H1 (cell line): ENCODE results near the gene TLK1. TPM values are rescaled to one million over a fixed set of nuclear protein-coding genes. Genes with fewer than 3 reads are reported as not detected.

Experiments
- ATF2 ChIP-seq: IDR thresholded peaks from 2 replicates; pipeline ENCODE4 v1.6.1; 2012; ENCODE audit warnings: low read length, inconsistent platforms
- BACH1 ChIP-seq: IDR thresholded peaks from 2 replicates; pipeline ENCODE4 v1.6.1; 2012; ENCODE audit warnings: low read length, improper control_type of control experiment
- BRCA1 ChIP-seq: IDR thresholded peaks from 2 replicates; pipeline ENCODE4 v1.6.1; 2012; ENCODE audit warnings: low read depth, low read length, improper control_type of control experiment
- POLR2AphosphoS5 ChIP-seq: IDR thresholded peaks from 2 replicates; pipeline ENCODE4 v1.6.1; 2011; ENCODE audit warnings: low read depth, low read length
- TAF1 ChIP-seq: IDR thresholded peaks from 2 replicates; pipeline ENCODE4 v1.6.1; 2011; ENCODE audit warnings: mild to moderate bottlenecking, low read depth, low read length
- USF2 ChIP-seq: IDR thresholded peaks from 2 replicates; pipeline ENCODE4 v1.6.1; 2011; ENCODE audit warnings: low read length, improper control_type of control experiment
- polyA plus RNA-seq, 7 experiments: library from polyadenylated mRNA; depleted of rRNA in 3 of 7; stranded (reverse) in 5 of 7; unstranded in 2 of 7; fragments of >200 nt in 5 of 7; fragments of 200-250 nt in 2 of 7; gene quantifications; 1 replicate in 5 of 7; 2 replicates in 1 of 7; 4 replicates in 1 of 7; pipeline versions ENCODE4 v1.2.1 to v1.2.3, GENCODE V29; 2011 to 2013; ENCODE audit warnings: missing spikeins in 2 of 7, mixed read lengths in 2 of 7
- total RNA-seq: library from RNA; stranded (reverse); fragmentation: NEBNext Ultra II Directional; extraction: Animal tissue kit (Norgen Biotek cat#: 25700); gene quantifications from 2 replicates; pipeline ENCODE4 v1.2.1, GENCODE V29; 2021

The TLK1 gene
- total and polyA plus RNA-seq, 2 of the 8 experiments (the other 6 are each of a cell fraction or from before 2014, with no cell fraction given), result 11.2 to 102 TPM

GRCh38 chr2:171066110-171066509 is 94.6 kb downstream of the TLK1 start (continued):
- TF ChIP-seq ATF2 (no peak), BACH1 (no peak), TAF1 (no peak), BRCA1 (no peak), POLR2AphosphoS5 (no peak), USF2 (no peak)
